Prostate gland (tissue), 2 donors: Measurements from ENCODE around the gene AGTRAP.

Experiments
- POLR2A ChIP-seq: fragments of 450-650 bp; IDR thresholded peaks from one replicate; pipeline ENCODE4 v1.6.1; 2016; ENCODE audit warnings: antibody characterized with exemption, mild to moderate bottlenecking
- POLR2AphosphoS5 ChIP-seq: sonication (generic); formaldehyde crosslinking; IDR thresholded peaks from one replicate; pipeline ENCODE4 v1.6.1; 2017; ENCODE audit warnings: antibody characterized with exemption
- TF ChIP-seq, protein P1 (sequence below), 4 experiments: fragments of 200-600 bp in 2 of 4; fragments of 450-650 bp in 2 of 4; sonication (generic) in 2 of 4; IDR thresholded peaks; 1 replicate in 3 of 4; 2 replicates in 1 of 4; pipeline ENCODE4 v1.5.1; 2016 to 2019; ENCODE audit warnings: antibody characterized with exemption in 4 of 4, mild to moderate bottlenecking in 2 of 4, moderate library complexity in 2 of 4

DNA sequence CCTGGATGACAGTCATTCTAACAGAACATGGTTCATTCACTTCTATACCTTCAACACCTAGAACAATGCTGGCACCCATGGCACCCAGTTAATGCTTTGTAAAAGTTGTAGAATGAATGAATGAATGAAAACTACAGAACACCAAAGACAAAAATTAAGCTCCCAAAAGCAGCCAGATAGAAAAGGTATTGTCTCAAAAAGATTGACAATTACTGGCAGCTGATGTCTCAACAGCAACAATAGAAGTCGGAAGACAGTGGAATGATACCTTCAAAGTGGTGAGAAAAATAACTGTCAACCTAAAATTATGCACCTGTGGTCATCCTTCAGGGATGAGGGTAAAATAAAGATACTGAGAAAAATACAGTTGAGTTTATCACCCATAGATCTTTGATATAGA lies 21.1 kb downstream of the AGTRAP start:
- TF ChIP-seq POLR2A (no peak), POLR2AphosphoS5 (no peak)
- TF ChIP-seq, protein P1, sequence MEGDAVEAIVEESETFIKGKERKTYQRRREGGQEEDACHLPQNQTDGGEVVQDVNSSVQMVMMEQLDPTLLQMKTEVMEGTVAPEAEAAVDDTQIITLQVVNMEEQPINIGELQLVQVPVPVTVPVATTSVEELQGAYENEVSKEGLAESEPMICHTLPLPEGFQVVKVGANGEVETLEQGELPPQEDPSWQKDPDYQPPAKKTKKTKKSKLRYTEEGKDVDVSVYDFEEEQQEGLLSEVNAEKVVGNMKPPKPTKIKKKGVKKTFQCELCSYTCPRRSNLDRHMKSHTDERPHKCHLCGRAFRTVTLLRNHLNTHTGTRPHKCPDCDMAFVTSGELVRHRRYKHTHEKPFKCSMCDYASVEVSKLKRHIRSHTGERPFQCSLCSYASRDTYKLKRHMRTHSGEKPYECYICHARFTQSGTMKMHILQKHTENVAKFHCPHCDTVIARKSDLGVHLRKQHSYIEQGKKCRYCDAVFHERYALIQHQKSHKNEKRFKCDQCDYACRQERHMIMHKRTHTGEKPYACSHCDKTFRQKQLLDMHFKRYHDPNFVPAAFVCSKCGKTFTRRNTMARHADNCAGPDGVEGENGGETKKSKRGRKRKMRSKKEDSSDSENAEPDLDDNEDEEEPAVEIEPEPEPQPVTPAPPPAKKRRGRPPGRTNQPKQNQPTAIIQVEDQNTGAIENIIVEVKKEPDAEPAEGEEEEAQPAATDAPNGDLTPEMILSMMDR (IDR thresholded peaks at IDR 0.05), result no peak
